Astrocyte (in vitro differentiated cells and primary cell): ENCODE measurements around the gene MPRIP.

Experiments used
- EZH2 ChIP-seq: IDR thresholded peaks from 2 replicates; pipeline ENCODE4 v1.6.1; 2012; ENCODE audit warnings: mild to moderate bottlenecking, low read length, inconsistent platforms; ENCODE audit not compliant: insufficient read depth
- TF ChIP-seq, protein P1 (sequence below): IDR thresholded peaks from 2 replicates; pipeline ENCODE4 v1.5.1; 2011; ENCODE audit warnings: low read depth, mild to moderate bottlenecking, inconsistent platforms, low read length, moderate library complexity; ENCODE audit not compliant: insufficient read depth

DNA sequence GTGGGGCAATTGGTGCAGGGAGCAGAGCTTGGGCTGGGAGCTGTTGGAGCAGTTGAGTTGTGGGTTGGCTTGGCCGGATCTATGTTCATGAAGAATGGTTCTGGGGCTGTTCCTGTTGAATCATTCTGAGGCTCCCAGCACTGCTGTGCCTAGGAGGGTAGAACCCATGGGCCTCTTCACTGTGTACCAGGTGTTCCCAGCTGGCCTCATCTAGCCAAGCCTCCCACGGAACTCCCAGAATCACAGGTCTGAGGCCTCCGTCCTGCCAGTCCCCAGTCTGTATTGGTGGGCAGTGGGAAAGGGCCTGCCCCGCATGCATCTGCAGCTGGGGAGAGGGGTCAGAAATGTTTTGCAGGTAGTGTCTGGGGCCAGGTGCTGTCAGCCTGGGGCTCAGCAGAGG, 74.1 kb downstream of the MPRIP start:
- TF ChIP-seq, protein P1, sequence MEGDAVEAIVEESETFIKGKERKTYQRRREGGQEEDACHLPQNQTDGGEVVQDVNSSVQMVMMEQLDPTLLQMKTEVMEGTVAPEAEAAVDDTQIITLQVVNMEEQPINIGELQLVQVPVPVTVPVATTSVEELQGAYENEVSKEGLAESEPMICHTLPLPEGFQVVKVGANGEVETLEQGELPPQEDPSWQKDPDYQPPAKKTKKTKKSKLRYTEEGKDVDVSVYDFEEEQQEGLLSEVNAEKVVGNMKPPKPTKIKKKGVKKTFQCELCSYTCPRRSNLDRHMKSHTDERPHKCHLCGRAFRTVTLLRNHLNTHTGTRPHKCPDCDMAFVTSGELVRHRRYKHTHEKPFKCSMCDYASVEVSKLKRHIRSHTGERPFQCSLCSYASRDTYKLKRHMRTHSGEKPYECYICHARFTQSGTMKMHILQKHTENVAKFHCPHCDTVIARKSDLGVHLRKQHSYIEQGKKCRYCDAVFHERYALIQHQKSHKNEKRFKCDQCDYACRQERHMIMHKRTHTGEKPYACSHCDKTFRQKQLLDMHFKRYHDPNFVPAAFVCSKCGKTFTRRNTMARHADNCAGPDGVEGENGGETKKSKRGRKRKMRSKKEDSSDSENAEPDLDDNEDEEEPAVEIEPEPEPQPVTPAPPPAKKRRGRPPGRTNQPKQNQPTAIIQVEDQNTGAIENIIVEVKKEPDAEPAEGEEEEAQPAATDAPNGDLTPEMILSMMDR = no peak
- TF ChIP-seq EZH2 = no peak
